Measurements from ENCODE around the gene ASPG.

Gene ASPG

DNA sequence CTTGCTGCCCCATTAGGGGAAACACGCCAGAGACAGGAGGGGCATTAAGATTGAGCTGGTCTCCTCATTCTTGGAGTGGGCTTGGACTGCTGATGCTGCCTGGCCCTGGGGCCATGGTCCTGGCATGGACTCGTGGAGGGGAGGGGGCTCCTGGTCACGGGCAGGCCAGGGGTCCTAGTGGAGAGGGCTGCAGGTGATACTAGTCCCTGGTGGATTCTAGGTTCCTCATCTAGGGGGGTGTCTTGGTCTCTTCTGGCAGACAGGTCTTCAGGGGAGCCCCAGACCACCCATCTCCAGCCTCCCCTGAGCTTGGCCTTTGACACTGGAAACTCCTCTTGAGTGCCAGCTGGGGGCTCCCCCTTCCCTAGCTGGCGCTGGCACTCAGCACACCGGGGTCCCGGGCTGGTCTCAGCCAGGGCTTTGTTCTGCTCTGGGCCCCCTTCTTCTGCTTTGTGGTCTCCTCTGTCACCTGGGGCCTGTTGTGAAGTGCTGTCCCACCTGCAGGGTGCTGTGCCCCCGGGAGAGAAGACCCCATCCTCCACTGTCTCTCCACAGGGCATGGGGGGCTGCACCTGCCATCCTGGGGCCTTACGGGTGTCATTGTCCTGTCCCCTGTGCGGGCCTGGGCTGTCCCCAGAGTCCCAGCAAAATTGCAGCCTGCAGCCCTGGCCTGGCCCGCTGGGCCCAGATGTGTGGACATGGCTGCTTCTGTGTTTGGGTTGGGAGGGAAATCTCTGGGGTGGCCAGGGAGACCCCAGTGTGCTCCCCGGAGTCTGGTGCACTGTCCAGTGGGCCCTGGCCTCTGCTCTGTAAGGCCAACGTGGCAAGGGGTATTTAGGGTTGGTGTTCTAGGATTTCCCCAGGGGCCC lies 55.2 kb downstream of the ASPG start:
- no peak for TF ChIP-seq POLR2AphosphoS5 (IDR thresholded peaks at IDR 0.05; ENCODE audit: low read depth, low read length)
- TF ChIP-seq FOXP2 (optimal IDR thresholded peaks at IDR 0.05; ENCODE audit: borderline replicate concordance, extremely low read depth, extremely low read length, insufficient read depth): no peak
- no peak for TF ChIP-seq TAF1 (IDR thresholded peaks at IDR 0.05; ENCODE audit: borderline replicate concordance, insufficient read depth, low read length)

DNA sequence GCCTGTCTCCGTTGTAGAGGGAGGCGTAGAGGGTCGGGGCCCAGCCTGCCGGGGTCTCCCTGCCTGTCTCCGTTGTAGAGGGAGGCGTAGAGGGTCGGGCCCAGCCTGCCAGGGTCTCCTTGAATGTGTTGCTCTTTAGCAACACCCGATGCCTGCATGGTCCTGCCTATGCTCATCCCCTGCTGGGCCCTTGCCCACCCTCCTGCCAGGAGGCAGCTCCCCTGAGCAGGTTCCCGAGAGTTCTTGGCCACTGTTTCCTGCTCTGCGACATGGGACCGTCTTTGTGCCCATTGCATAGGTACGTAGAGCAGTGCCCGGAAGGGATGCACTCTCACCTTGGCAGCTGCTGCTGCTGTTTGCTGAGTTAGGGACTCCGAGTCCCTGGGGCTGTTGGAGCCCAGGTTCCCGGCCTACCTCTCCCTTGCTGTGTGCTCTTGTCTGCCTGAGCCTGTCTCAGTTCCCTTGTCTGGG lies 56.2 kb downstream of the ASPG start:
- TF ChIP-seq, protein P1, sequence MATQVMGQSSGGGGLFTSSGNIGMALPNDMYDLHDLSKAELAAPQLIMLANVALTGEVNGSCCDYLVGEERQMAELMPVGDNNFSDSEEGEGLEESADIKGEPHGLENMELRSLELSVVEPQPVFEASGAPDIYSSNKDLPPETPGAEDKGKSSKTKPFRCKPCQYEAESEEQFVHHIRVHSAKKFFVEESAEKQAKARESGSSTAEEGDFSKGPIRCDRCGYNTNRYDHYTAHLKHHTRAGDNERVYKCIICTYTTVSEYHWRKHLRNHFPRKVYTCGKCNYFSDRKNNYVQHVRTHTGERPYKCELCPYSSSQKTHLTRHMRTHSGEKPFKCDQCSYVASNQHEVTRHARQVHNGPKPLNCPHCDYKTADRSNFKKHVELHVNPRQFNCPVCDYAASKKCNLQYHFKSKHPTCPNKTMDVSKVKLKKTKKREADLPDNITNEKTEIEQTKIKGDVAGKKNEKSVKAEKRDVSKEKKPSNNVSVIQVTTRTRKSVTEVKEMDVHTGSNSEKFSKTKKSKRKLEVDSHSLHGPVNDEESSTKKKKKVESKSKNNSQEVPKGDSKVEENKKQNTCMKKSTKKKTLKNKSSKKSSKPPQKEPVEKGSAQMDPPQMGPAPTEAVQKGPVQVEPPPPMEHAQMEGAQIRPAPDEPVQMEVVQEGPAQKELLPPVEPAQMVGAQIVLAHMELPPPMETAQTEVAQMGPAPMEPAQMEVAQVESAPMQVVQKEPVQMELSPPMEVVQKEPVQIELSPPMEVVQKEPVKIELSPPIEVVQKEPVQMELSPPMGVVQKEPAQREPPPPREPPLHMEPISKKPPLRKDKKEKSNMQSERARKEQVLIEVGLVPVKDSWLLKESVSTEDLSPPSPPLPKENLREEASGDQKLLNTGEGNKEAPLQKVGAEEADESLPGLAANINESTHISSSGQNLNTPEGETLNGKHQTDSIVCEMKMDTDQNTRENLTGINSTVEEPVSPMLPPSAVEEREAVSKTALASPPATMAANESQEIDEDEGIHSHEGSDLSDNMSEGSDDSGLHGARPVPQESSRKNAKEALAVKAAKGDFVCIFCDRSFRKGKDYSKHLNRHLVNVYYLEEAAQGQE (IDR thresholded peaks at IDR 0.05; ENCODE audit: insufficient read depth in 1 of 2, low read depth in 2 of 2, low read length in 2 of 2): no peak
- no peak for TF ChIP-seq TAF1 (IDR thresholded peaks at IDR 0.05; ENCODE audit: borderline replicate concordance, insufficient read depth, low read length)
- TF ChIP-seq SIN3A (IDR thresholded peaks at IDR 0.05; ENCODE audit: borderline replicate concordance, insufficient read depth, low read length): no peak
- no peak for TF ChIP-seq POLR2AphosphoS5 (IDR thresholded peaks at IDR 0.05; ENCODE audit: low read depth, low read length)
- TF ChIP-seq FOXP2 (optimal IDR thresholded peaks at IDR 0.05; ENCODE audit: borderline replicate concordance, extremely low read depth, extremely low read length, insufficient read depth): no peak

DNA sequence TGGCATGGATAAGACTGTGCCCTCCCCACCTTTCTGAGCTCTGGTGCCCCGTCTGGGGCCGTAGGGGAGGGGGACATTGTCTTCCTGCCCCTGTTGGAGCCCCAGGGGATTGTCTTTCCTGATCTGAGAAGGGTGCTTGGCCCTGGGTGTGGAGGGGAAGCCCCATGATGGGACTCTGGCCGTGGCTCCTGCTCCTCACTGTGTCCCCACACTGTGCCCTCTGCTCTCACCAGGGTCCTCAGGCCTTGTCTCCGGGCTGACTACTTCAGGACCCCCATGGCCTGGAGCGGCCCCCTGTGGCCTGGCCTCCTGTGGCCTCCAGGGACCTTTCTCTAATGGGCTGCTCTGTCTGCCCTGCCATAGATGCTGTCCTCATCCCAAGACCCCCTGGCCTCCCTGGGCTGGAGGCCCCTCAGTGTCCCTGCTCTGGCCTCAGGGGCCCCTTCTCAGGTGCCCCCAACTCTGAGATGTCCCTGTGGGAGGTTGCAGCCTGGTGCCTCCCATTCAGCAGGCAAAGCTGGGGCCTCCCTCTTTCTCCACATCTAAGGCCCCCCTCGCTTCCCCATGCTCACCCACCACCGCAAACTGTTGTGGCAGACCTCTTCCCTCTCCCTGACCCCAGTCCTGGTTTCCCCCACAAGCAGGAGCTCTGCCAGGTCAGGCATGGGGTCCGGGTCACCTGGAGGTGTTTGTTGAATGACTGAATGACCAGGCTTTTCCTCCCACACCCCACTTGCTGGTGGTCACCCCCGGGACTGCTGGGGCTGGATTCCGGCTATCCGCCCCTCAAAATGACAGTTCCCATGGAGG lies 56.8 kb downstream of the ASPG start:
- TF ChIP-seq POLR2AphosphoS5 (IDR thresholded peaks at IDR 0.05; ENCODE audit: low read depth, low read length): no peak
- TF ChIP-seq, protein P1 (IDR thresholded peaks at IDR 0.05; ENCODE audit: insufficient read depth in 1 of 2, low read depth in 2 of 2, low read length in 2 of 2): no peak
- no peak for TF ChIP-seq SIN3A (IDR thresholded peaks at IDR 0.05; ENCODE audit: borderline replicate concordance, insufficient read depth, low read length)
- no peak for TF ChIP-seq FOXP2 (optimal IDR thresholded peaks at IDR 0.05; ENCODE audit: borderline replicate concordance, extremely low read depth, extremely low read length, insufficient read depth)
- TF ChIP-seq TAF1 (IDR thresholded peaks at IDR 0.05; ENCODE audit: borderline replicate concordance, insufficient read depth, low read length): no peak

DNA sequence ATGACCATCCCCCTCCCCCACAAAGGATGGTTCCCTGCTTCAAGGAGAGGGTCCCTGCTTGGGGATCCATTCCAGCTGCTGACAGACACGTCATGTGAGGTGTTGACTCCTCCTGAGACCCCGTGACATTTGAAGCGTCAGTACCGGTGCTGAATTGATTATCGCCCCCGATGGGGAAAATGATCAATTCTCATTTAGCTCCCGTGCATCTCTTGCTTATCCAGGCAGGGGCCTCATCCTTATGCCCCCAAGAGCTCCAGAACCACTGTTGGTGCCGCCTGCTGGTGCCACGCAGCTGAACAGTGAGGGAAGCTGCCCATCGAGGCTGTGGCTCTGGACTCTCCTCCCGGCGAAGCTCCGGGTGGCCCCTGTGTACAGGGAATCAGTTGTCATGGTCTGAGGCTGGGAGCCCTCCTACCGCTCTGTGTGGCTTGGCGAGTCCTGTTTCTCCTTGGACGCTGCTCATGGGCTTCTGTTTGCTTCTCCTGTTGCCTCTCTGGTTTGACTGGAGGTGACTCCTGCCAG lies 57.5 kb downstream of the ASPG start:
- no peak for TF ChIP-seq SIN3A (IDR thresholded peaks at IDR 0.05; ENCODE audit: borderline replicate concordance, insufficient read depth, low read length)
- no peak for TF ChIP-seq TAF1 (IDR thresholded peaks at IDR 0.05; ENCODE audit: borderline replicate concordance, insufficient read depth, low read length)
- no peak for TF ChIP-seq POLR2AphosphoS5 (IDR thresholded peaks at IDR 0.05; ENCODE audit: low read depth, low read length)
- no peak for TF ChIP-seq FOXP2 (optimal IDR thresholded peaks at IDR 0.05; ENCODE audit: borderline replicate concordance, extremely low read depth, extremely low read length, insufficient read depth)
- TF ChIP-seq, protein P1 (IDR thresholded peaks at IDR 0.05; ENCODE audit: insufficient read depth in 1 of 2, low read depth in 2 of 2, low read length in 2 of 2): no peak

Measured in PFSK-1 (cell line).